ENCODE results near the gene CCT3. TPM values are rescaled to one million over a fixed set of nuclear protein-coding genes. Genes with fewer than 3 reads are reported as not detected.
A peak's percentile ranks its signal among the peaks of the same experiment; 100 is the strongest.

Gene CCT3
- total RNA-seq, 4 donors from 2014 or later, result 113 to 175 (median 137) TPM

DNA sequence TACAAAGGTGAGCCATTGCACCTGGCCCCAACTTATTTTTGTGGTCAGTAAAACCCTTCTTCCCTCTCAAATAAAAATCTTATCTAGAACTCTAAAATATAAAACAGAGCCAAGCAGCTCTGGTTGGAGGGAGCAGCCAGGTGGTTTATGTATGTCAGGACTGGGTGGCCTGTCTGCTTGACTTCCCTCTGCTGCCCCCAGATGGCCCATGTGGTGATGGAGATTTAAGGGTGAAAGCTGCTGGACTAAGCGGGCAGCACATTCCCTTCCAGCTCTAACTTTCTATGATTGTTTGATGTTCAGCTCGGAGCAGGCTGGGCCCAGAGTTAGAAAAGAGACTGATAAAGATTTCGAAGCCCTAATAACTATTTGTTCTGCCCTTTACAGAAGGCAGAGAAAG lies 78.3 kb downstream of the CCT3 start:
- no peak for DNase-seq (ENCODE audit: low spot score in 2 of 2)
- no peak overlapping the region for H3K4me3 ChIP-seq
- TF ChIP-seq POLR2A (IDR thresholded peaks at IDR 0.05) (no peak), EP300 (IDR thresholded peaks at IDR 0.05) (no peak)
- TF ChIP-seq, protein P1, sequence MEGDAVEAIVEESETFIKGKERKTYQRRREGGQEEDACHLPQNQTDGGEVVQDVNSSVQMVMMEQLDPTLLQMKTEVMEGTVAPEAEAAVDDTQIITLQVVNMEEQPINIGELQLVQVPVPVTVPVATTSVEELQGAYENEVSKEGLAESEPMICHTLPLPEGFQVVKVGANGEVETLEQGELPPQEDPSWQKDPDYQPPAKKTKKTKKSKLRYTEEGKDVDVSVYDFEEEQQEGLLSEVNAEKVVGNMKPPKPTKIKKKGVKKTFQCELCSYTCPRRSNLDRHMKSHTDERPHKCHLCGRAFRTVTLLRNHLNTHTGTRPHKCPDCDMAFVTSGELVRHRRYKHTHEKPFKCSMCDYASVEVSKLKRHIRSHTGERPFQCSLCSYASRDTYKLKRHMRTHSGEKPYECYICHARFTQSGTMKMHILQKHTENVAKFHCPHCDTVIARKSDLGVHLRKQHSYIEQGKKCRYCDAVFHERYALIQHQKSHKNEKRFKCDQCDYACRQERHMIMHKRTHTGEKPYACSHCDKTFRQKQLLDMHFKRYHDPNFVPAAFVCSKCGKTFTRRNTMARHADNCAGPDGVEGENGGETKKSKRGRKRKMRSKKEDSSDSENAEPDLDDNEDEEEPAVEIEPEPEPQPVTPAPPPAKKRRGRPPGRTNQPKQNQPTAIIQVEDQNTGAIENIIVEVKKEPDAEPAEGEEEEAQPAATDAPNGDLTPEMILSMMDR (IDR thresholded peaks at IDR 0.05), result no peak
- 64 to 65% methylated on average over 3 of the region's 3 CpGs for WGBS, 2 donors
- H3K36me3 ChIP-seq, result peaks cover 10 to 100% (median 34%) of the 10 kb centered on the region in 3 donors
- peak overlapping the region in 1 of 4 donors; percentile 56 for H3K27ac ChIP-seq
- H3K4me1 ChIP-seq, result peaks cover 0 to 15% (median 0%) of the 10 kb centered on the region in 4 donors
- H3K9me3 ChIP-seq, result no peaks in the 10 kb centered on the region
- no peaks in the 10 kb centered on the region for H3K27me3 ChIP-seq

Other genes with a start within 250 kb of the CCT3 start
- 100 to 1,000 TPM; 371 to 501 (median 419) TPM for gene LMNA, start 223.6 kb downstream of the CCT3 start, total RNA-seq
- 1 to 10 TPM; 1.8 to 4.6 (median 3.5) TPM for gene SEMA4A, start 184.7 kb downstream of the CCT3 start, total RNA-seq
- 10 to 100 TPM in 3 of 4 donors, 1 to 10 TPM in 1; 9.4 to 25.5 (median 13.6) TPM for gene SLC25A44, start 144.2 kb downstream of the CCT3 start, total RNA-seq
- gene PMF1, start 125.3 kb downstream of the CCT3 start, total RNA-seq, result 10 to 100 TPM; 41.7 to 67.1 (median 49.1) TPM
- gene BGLAP, start 96.1 kb downstream of the CCT3 start, total RNA-seq, result 1 to 10 TPM in 3 of 4 donors, not detected in 1; 2.1 to 5.2 (median 2.7) TPM
- gene PAQR6, start 90.2 kb downstream of the CCT3 start, total RNA-seq, result 10 to 100 TPM; 26.4 to 44.6 (median 31.2) TPM
- 10 to 100 TPM; 58.0 to 85.8 (median 67.5) TPM for gene SMG5, start 55.5 kb downstream of the CCT3 start, total RNA-seq
- gene TMEM79, start 54.0 kb downstream of the CCT3 start, total RNA-seq, result 1 to 10 TPM; 1.7 to 4.5 (median 3.1) TPM
- gene GLMP, start 42.6 kb downstream of the CCT3 start, total RNA-seq, result 10 to 100 TPM; 30.8 to 45.9 (median 42.1) TPM
- gene VHLL, start 39.0 kb downstream of the CCT3 start, total RNA-seq, result not detected
- gene TSACC, start 234 bp upstream of the CCT3 start, total RNA-seq, result not detected
- not detected for gene RHBG, start 30.9 kb upstream of the CCT3 start, total RNA-seq
- 10 to 100 TPM; 67.5 to 84.9 (median 70.8) TPM for gene MEF2D, start 162.5 kb upstream of the CCT3 start, total RNA-seq
- 1 to 10 TPM in 2 of 4 donors, under 1 TPM in 2; 0.21 to 2.4 (median 0.97) TPM for gene IQGAP3, start 234.3 kb upstream of the CCT3 start, total RNA-seq
- gene TTC24, start 241.4 kb upstream of the CCT3 start, total RNA-seq, result not detected

Data from tibial nerve (tissue), 4 donors.